ENCODE measurements around the gene DNAJB9.

The DNAJB9 gene

GRCh38 chr7:108605559-108606201, 36.0 kb downstream of the DNAJB9 start:
- no peak for DNase-seq (ENCODE audit: low read depth in 1 of 2, low spot score in 1 of 2)
- H3K4me3 ChIP-seq (replicated peaks; ENCODE audit: insufficient read depth, low read length), result no peak overlapping the region
- no peak overlapping the region for H3K27ac ChIP-seq (replicated peaks)
- H3K27me3 ChIP-seq (ENCODE audit: insufficient read depth, poor library complexity, severe bottlenecking), result peaks cover 4% of the 10 kb centered on the region
- no peak for TF ChIP-seq CTCF (IDR thresholded peaks at IDR 0.05; ENCODE audit: insufficient read depth, low read length)
- TF ChIP-seq POLR2AphosphoS5 (IDR thresholded peaks at IDR 0.05; ENCODE audit: low read depth), result no peak
- TF ChIP-seq SPI1 (IDR thresholded peaks at IDR 0.05; ENCODE audit: borderline replicate concordance, low read depth), result no peak
- no peak for TF ChIP-seq GABPA (IDR thresholded peaks at IDR 0.05; ENCODE audit: low read depth)
- TF ChIP-seq REST (IDR thresholded peaks at IDR 0.05; ENCODE audit: insufficient replicate concordance, low read depth), result no peak

DNA sequence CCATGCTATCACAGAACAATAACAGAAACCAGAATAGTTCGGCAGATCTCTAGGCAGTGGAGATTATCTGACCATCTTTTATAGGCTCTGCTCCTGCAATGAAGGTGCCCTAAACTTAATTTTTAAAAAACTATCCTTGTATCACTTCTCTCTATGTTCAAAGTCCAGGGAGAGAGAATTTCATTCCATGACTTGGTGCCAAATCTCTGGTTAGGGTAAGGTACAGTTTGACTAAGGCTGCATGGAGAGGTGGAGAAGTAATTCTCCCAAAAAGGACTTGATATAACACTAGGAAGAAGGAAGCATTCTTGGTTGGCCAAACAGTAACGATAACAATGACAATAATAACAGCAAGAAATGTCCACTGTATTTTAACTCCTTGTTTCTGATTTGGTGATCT, 40.0 kb downstream of the DNAJB9 start:
- DNase-seq (ENCODE audit: low read depth in 1 of 2, low spot score in 1 of 2), result no peak
- TF ChIP-seq GABPA (IDR thresholded peaks at IDR 0.05; ENCODE audit: low read depth) (no peak), POLR2AphosphoS5 (IDR thresholded peaks at IDR 0.05; ENCODE audit: low read depth) (no peak), CTCF (IDR thresholded peaks at IDR 0.05; ENCODE audit: insufficient read depth, low read length) (no peak), SPI1 (IDR thresholded peaks at IDR 0.05; ENCODE audit: borderline replicate concordance, low read depth) (no peak), REST (IDR thresholded peaks at IDR 0.05; ENCODE audit: insufficient replicate concordance, low read depth) (no peak)
- Histone ChIP-seq H3K4me3 (replicated peaks; ENCODE audit: insufficient read depth, low read length) (no peak overlapping the region), H3K27ac (replicated peaks) (no peak overlapping the region), H3K27me3 (ENCODE audit: insufficient read depth, poor library complexity, severe bottlenecking) (no peaks in the 10 kb centered on the region)

DNA sequence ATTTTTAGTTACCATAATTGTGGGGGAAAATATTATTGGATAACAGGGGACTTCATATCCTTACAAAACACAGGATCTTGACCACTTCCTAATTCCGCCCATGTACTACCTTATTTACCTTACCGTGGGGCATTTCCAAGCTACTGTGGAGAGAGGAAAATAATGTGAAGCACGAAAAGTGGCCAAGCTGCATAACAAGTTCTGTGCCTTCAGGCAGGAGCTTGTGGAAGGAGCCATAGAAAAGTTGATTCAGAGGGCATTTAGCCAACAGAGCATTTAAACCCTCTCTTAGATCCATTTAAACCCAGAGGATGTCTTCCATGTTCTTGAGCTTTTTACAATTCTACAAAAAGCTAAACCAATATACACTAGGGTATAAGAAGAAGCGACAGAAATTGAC, 41.6 kb downstream of the DNAJB9 start:
- Histone ChIP-seq H3K27ac (replicated peaks) (no peak overlapping the region), H3K4me3 (replicated peaks; ENCODE audit: insufficient read depth, low read length) (no peak overlapping the region), H3K27me3 (ENCODE audit: insufficient read depth, poor library complexity, severe bottlenecking) (no peaks in the 10 kb centered on the region)
- TF ChIP-seq CTCF (IDR thresholded peaks at IDR 0.05; ENCODE audit: insufficient read depth, low read length) (no peak), GABPA (IDR thresholded peaks at IDR 0.05; ENCODE audit: low read depth) (no peak), SPI1 (IDR thresholded peaks at IDR 0.05; ENCODE audit: borderline replicate concordance, low read depth) (no peak), POLR2AphosphoS5 (IDR thresholded peaks at IDR 0.05; ENCODE audit: low read depth) (no peak), REST (IDR thresholded peaks at IDR 0.05; ENCODE audit: insufficient replicate concordance, low read depth) (no peak)
- no peak for DNase-seq (ENCODE audit: low read depth in 1 of 2, low spot score in 1 of 2)

Measured in HL-60 (cell line).